Neuronal stem cell (in vitro differentiated cells): ENCODE results near the gene SH2D3C.
A peak's percentile ranks its signal among the peaks of the same experiment; 100 is the strongest.

Experiments
- DNase-seq: peaks from one replicate; pipeline ENCODE4 v3.0.0-alpha.2; 2013; ENCODE audit warnings: low spot score
- H2AFZ ChIP-seq: one replicate; pipeline ENCODE4 v1.6.1; 2013; ENCODE audit warnings: mild to moderate bottlenecking, low read length, inconsistent platforms
- H2AK5ac ChIP-seq: 2 replicates; pipeline ENCODE4 v1.6.1; 2013; ENCODE audit warnings: low read depth, mild to moderate bottlenecking, inconsistent platforms, low read length, moderate library complexity, mixed read lengths
- H2BK120ac ChIP-seq: 2 replicates; pipeline ENCODE4 v1.6.1; 2013; ENCODE audit warnings: low read depth, mild to moderate bottlenecking, inconsistent platforms, low read length, moderate library complexity, mixed read lengths
- H2BK12ac ChIP-seq: one replicate; pipeline ENCODE4 v1.6.1; 2013; ENCODE audit warnings: low read length, inconsistent platforms
- H2BK15ac ChIP-seq: 2 replicates; pipeline ENCODE4 v1.6.1; 2013; ENCODE audit warnings: mild to moderate bottlenecking, low read length, inconsistent platforms, mixed read lengths
- H2BK5ac ChIP-seq: one replicate; pipeline ENCODE4 v1.6.1; 2013; ENCODE audit warnings: inconsistent platforms, mild to moderate bottlenecking, low read length, moderate library complexity
- H3K14ac ChIP-seq: one replicate; pipeline ENCODE4 v1.6.1; 2013; ENCODE audit warnings: low read length, inconsistent platforms
- H3K18ac ChIP-seq: 2 replicates; pipeline ENCODE4 v1.6.1; 2013; ENCODE audit warnings: low read length, inconsistent platforms
- H3K23ac ChIP-seq: 2 replicates; pipeline ENCODE4 v1.6.1; 2013; ENCODE audit warnings: low read depth, mild to moderate bottlenecking, mixed read lengths, low read length, inconsistent platforms; ENCODE audit not compliant: poor library complexity
- H3K27ac ChIP-seq: replicated peaks from 3 replicates; pipeline ENCODE4 v1.5.1; 2013; ENCODE audit warnings: low read length, inconsistent platforms
- H3K27me3 ChIP-seq, 3 experiments: 2 replicates each; pipeline ENCODE4 v1.6.1; 2013; ENCODE audit warnings: low read length in 3 of 3, mild to moderate bottlenecking in 2 of 3, inconsistent platforms in 1 of 3, low read depth in 1 of 3, mixed read lengths in 1 of 3, moderate library complexity in 1 of 3; ENCODE audit not compliant: control insufficient read depth in 3 of 3, insufficient read depth in 3 of 3
- H3K36me3 ChIP-seq, 2 donors: replicated peaks in 1 of 2; 2 replicates each; pipeline ENCODE4 v1.6.1; 2013; ENCODE audit warnings: low read length in 2 of 2; ENCODE audit not compliant: control insufficient read depth in 2 of 2, insufficient read depth in 2 of 2
- H3K4ac ChIP-seq: 2 replicates; pipeline ENCODE4 v1.6.1; 2013; ENCODE audit warnings: inconsistent platforms, mild to moderate bottlenecking, low read length, moderate library complexity
- H3K4me1 ChIP-seq, 2 donors: 1 replicate in 1 of 2; 2 replicates in 1 of 2; pipeline ENCODE4 v1.6.1; 2013; ENCODE audit warnings: low read length in 2 of 2, low read depth in 1 of 2; ENCODE audit not compliant: control insufficient read depth in 2 of 2, insufficient read depth in 1 of 2
- H3K4me2 ChIP-seq: one replicate; pipeline ENCODE4 v1.6.1; 2013; ENCODE audit warnings: mild to moderate bottlenecking, low read length, inconsistent platforms; ENCODE audit not compliant: insufficient read depth, poor library complexity, severe bottlenecking
- H3K4me3 ChIP-seq, 2 donors: 2 replicates each; pipeline ENCODE4 v1.5.1; 2013; ENCODE audit warnings: low read length in 2 of 2, mild to moderate bottlenecking in 2 of 2, inconsistent platforms in 1 of 2, moderate library complexity in 1 of 2
- H3K79me1 ChIP-seq: one replicate; pipeline ENCODE4 v1.6.1; 2013; ENCODE audit warnings: low read depth, mild to moderate bottlenecking, inconsistent platforms, low read length, moderate library complexity
- H3K9ac ChIP-seq: one replicate; pipeline ENCODE4 v1.6.1; 2013; ENCODE audit warnings: mild to moderate bottlenecking, low read depth, low read length, inconsistent platforms; ENCODE audit not compliant: poor library complexity
- H3K9me3 ChIP-seq, 2 donors: replicated peaks in 1 of 2; 2 replicates each; pipeline versions ENCODE3 to v1.6.1; 2013; ENCODE audit warnings: low read length in 2 of 2, mild to moderate bottlenecking in 2 of 2, inconsistent platforms in 1 of 2, low read depth in 1 of 2, mixed read lengths in 1 of 2, moderate library complexity in 1 of 2; ENCODE audit not compliant: control insufficient read depth in 2 of 2, insufficient read depth in 1 of 2
- H4K8ac ChIP-seq: one replicate; pipeline ENCODE4 v1.6.1; 2013; ENCODE audit warnings: low read depth, mild to moderate bottlenecking, inconsistent platforms, low read length, moderate library complexity
- H4K91ac ChIP-seq: one replicate; pipeline ENCODE4 v1.6.1; 2013; ENCODE audit warnings: low read length, low read depth, mild to moderate bottlenecking, inconsistent platforms; ENCODE audit not compliant: poor library complexity
- WGBS, 2 donors: extraction: QIAGEN DNeasy Blood & Tissue Kit; methylation state at CpG; one replicate each; pipeline ENCODE4 v1.1.7; 2013; ENCODE audit warnings: missing lambda C conversion rate in 2 of 2, mixed read lengths in 1 of 2; ENCODE audit not compliant: insufficient read length in 2 of 2, insufficient replicate concordance in 1 of 2; ENCODE audit errors: extremely low coverage in 2 of 2; 5-methylcytosine and 5-hydroxymethylcytosine counted together

Gene SH2D3C

DNA sequence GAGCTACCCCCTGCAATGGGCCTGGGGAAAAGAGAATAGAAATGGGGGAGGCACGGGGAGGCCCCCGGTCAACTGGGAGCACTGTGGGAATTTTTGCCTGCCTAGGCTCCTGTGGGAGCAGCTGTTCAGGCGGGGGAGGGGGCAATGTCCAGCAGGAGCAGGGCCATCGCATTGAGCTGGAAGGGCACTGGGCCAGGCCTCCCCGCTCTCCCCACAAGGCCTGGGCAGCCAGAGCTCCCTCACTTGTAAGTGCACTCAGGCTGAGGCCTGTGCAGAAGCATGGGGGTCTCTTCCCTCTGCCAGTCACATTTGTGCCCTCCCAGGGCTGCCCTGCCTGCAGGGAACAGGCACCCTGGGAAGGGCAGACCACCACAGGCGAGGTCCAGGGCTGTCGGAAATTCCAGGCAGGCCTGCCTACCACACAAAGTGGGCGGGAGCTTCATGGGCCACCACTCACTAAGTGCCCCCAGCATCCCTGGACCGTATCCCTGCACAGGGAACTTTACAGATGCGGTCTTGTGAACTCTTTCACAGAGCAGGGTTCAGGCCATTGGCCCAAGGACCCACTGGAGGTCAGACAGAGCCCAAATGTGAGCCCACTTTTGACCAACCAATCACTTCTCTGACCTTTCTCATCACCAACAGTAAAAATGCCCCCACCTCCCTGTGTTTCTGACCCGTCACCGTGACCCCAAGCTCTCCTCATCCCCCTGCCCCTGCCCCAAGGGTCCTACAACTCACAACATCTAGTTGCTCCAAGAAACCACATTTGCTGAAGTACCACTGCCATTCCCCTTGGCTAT, 72.7 kb downstream of the SH2D3C start:
- H3K27ac ChIP-seq = no peak overlapping the region
- H3K9ac ChIP-seq = peak overlapping the region; percentile 64
- H3K4ac ChIP-seq = no peak overlapping the region
- peaks cover 0 to 3% of the 10 kb centered on the region in 2 donors for H3K9me3 ChIP-seq
- WGBS, 2 donors = no CpG with 5 or more reads among the region's 12 CpGs
- H3K4me1 ChIP-seq = peaks cover 7 to 10% of the 10 kb centered on the region in 2 donors
- H2BK120ac ChIP-seq = no peak overlapping the region
- no peak overlapping the region for H4K91ac ChIP-seq
- DNase-seq = no peak
- peak overlapping the region; percentile 30 for H2AK5ac ChIP-seq
- H2BK12ac ChIP-seq = no peak overlapping the region
- H2BK5ac ChIP-seq = no peak overlapping the region
- H2AFZ ChIP-seq = peak overlapping the region; percentile 78
- no peaks in the 10 kb centered on the region for H3K36me3 ChIP-seq
- no peak overlapping the region for H4K8ac ChIP-seq
- H3K79me1 ChIP-seq = no peaks in the 10 kb centered on the region
- no peak overlapping the region for H3K23ac ChIP-seq
- H3K4me3 ChIP-seq = no peak overlapping the region
- H3K18ac ChIP-seq = peak overlapping the region; percentile 86
- H2BK15ac ChIP-seq = peak overlapping the region; percentile 77
- H3K4me2 ChIP-seq = no peak overlapping the region
- H3K14ac ChIP-seq = no peak overlapping the region
- H3K27me3 ChIP-seq = no peaks in the 10 kb centered on the region

DNA sequence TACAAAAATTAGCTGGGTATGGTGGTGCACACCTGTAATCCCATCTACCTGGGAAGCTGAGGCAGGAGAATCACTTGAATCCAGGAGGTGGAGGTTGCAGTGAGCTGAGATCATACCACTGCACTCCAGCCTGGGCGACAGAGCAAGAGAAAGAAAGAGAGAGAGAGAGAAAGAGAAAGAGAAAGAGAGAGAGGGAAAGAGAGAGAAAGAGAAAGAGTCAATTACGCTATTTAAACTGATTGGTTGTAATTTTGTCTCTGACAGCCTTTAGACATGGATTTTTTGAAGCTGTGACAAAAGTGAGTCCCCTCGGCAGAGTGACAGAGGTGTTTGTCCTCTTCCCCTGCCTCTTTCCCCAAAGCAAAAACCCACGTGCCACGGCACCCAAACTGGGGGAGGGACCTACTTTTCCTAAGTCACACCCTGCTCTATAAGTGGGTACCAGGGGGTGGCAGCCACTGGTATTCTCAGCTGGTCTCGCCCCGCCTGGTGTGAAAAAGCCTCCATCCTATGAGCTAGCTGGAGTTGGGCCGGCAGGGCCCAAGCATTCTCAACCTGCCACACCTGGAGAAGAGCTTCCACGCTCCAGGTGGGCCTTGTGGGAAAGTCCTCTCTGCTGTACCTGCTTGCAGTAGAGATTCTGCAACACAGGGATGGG, 75.0 kb downstream of the SH2D3C start:
- H3K23ac ChIP-seq = no peak overlapping the region
- no peak overlapping the region for H3K4me2 ChIP-seq
- no peak overlapping the region for H2BK5ac ChIP-seq
- no peaks in the 10 kb centered on the region for H3K79me1 ChIP-seq
- no peak overlapping the region for H3K9ac ChIP-seq
- no peak overlapping the region for H4K91ac ChIP-seq
- peaks cover 0 to 3% of the 10 kb centered on the region in 2 donors for H3K9me3 ChIP-seq
- H4K8ac ChIP-seq = no peak overlapping the region
- no peak overlapping the region for H2BK12ac ChIP-seq
- DNase-seq = no peak
- no peak overlapping the region for H3K4ac ChIP-seq
- no peak overlapping the region for H3K4me3 ChIP-seq
- WGBS, 2 donors = no CpG with 5 or more reads among the region's 9 CpGs
- H2AK5ac ChIP-seq = no peak overlapping the region
- no peak overlapping the region for H3K14ac ChIP-seq
- no peak overlapping the region for H2AFZ ChIP-seq
- no peak overlapping the region for H2BK120ac ChIP-seq
- H3K27ac ChIP-seq = no peak overlapping the region
- no peaks in the 10 kb centered on the region for H3K27me3 ChIP-seq
- peaks cover 7 to 12% of the 10 kb centered on the region in 2 donors for H3K4me1 ChIP-seq
- H3K36me3 ChIP-seq = no peaks in the 10 kb centered on the region
- peak overlapping the region; percentile 28 for H3K18ac ChIP-seq
- H2BK15ac ChIP-seq = peak overlapping the region; percentile 37

DNA sequence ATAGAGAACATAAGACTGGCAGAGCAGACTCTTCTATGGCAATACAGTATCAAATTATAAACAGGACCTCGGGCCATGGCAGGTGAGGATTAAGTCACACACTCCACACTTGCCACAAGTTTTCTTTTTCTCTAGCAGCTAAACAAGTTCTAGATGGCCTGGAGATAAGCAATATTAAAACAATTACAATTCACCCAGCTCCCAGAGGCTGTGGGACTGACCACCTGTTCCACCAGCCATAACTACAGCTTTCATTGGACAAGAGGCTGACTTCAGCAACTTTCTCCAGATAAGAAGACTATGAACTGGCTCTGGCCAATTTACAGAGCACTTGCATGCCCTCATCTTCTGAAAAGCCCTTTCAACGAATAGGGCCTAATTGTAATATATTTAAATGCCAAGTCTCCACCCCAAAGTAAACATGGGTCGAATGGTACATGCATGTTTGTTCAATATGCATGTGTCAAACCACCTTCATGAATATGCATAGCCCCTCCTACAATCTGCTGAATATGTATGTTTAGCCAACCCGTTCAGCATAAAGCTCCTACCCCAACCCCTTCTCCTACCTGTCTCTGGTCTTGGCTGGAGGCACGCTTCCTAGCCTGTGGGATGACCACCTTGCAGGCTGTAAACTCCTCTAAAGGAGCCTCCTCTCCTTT, 77.7 kb downstream of the SH2D3C start:
- Histone ChIP-seq H3K9me3 (no peaks in the 10 kb centered on the region), H3K4me2 (no peak overlapping the region), H3K4ac (no peak overlapping the region), H4K8ac (no peak overlapping the region), H3K4me3 (no peak overlapping the region), H3K18ac (no peak overlapping the region), H2BK120ac (no peak overlapping the region), H4K91ac (no peak overlapping the region), H2BK5ac (no peak overlapping the region), H3K36me3 (no peaks in the 10 kb centered on the region), H2AK5ac (no peak overlapping the region), H3K4me1 (peaks cover 6 to 10% of the 10 kb centered on the region in 2 donors), H2BK12ac (no peak overlapping the region), H3K9ac (no peak overlapping the region), H3K79me1 (no peaks in the 10 kb centered on the region), H2BK15ac (no peak overlapping the region), H3K27me3 (no peaks in the 10 kb centered on the region), H2AFZ (no peak overlapping the region), H3K23ac (no peak overlapping the region), H3K14ac (no peak overlapping the region), H3K27ac (no peak overlapping the region)
- no peak for DNase-seq
- WGBS, 2 donors = no CpG with 5 or more reads among the region's 5 CpGs

DNA sequence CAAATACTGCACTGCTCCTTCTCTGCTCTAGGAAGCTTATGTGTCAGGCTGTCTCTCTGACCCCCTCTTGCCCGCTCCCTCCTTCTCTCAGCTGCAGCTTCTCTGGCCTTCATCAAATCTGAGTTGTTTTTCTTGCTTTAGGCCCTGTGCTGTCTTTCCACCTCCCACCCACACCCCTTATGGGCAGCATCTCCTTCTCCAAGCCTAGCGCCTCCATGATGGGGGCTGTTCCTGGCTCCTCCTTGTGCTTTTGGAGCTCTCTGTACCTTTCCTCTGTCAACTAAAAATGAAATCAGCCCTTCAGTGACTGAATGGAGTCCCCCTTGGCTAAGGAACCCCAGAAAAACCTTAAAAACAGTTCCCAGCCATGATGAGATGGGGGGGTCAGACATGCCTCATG, 78.3 kb downstream of the SH2D3C start:
- no peak overlapping the region for H4K8ac ChIP-seq
- DNase-seq = no peak
- no peak overlapping the region for H4K91ac ChIP-seq
- peak overlapping the region; percentile 9 for H2BK15ac ChIP-seq
- H3K4me3 ChIP-seq = no peak overlapping the region
- H3K27ac ChIP-seq = no peak overlapping the region
- H3K79me1 ChIP-seq = no peaks in the 10 kb centered on the region
- H2BK12ac ChIP-seq = no peak overlapping the region
- WGBS, 2 donors = no CpG with 5 or more reads among the region's 2 CpGs
- H3K4ac ChIP-seq = no peak overlapping the region
- no peak overlapping the region for H3K23ac ChIP-seq
- H3K9me3 ChIP-seq = no peaks in the 10 kb centered on the region
- no peak overlapping the region for H2BK120ac ChIP-seq
- no peak overlapping the region for H3K9ac ChIP-seq
- H3K4me1 ChIP-seq = peaks cover 0 to 4% of the 10 kb centered on the region in 2 donors
- H3K18ac ChIP-seq = no peak overlapping the region
- H3K14ac ChIP-seq = no peak overlapping the region
- no peak overlapping the region for H3K4me2 ChIP-seq
- no peaks in the 10 kb centered on the region for H3K27me3 ChIP-seq
- no peaks in the 10 kb centered on the region for H3K36me3 ChIP-seq
- H2BK5ac ChIP-seq = no peak overlapping the region
- peak overlapping the region; percentile 72 for H2AK5ac ChIP-seq
- H2AFZ ChIP-seq = no peak overlapping the region
